Fibroblast of skin of right quadriceps (primary cell): ENCODE results near the gene GPSM1.

Experiments used
- DNase-seq: peaks from one replicate; pipeline ENCODE4 v3.0.0-alpha.2; 2013

GPSM1 gene

DNA sequence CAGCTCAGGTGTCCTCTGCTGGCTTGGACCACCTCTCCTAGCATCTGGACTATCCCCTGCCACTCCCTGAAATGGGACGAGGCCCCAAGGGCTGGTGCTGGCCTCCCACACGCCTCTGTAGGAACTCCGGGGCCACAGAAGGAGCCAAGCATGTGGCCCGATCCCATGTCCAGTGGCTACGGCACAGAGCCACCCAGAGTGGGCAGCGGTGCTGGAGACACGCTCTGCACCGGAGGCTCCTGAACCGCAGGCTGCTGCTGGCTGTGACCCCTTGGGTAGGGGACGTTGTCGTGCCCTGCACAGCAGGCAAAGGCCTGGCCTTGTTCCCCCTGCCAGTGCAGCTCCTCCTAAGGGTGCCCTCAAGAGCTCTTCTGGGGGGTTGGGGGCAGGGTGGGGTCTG lies 52.6 kb downstream of the GPSM1 start:
- no peak for DNase-seq

DNA sequence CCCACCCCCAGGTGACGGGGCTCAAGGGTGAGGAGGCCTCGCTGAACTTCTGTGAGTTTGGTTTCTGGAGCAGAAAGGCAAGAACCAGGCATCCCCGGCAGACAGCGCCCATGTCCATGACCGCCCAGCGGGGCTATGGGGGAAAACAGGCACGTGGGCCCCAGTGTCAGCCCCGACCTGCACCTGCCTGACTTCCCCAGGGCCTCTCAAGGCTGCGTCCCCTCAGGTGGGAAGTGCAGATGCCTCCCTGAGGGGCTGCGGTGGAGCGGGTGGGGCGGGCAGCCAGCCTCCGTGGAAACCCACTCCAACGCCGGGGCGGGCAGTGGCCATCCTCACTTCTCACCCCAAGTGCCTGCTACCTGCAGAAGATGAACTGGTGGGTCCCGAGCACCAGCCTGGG lies 53.0 kb downstream of the GPSM1 start:
- no peak for DNase-seq

DNA sequence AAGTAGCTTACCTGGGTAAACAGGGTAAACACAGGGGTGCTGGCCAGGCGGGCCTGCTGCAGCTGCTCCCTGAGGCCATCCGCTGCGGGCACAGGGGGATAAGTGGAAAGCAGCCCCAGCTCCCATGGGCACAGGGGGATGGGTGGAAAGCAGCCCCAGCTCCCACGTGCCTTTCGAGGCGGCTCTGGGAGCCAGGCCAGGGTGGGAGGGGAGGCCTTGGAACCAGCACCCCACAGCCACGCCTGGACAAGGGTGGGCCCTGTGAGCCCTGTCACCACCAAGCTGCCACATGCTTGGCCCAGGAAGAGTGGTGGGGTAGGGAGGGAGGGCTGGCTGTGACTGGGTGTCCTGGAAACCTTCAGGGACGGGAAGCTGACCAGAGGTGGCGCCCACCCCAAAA lies 54.0 kb downstream of the GPSM1 start:
- no peak for DNase-seq

DNA sequence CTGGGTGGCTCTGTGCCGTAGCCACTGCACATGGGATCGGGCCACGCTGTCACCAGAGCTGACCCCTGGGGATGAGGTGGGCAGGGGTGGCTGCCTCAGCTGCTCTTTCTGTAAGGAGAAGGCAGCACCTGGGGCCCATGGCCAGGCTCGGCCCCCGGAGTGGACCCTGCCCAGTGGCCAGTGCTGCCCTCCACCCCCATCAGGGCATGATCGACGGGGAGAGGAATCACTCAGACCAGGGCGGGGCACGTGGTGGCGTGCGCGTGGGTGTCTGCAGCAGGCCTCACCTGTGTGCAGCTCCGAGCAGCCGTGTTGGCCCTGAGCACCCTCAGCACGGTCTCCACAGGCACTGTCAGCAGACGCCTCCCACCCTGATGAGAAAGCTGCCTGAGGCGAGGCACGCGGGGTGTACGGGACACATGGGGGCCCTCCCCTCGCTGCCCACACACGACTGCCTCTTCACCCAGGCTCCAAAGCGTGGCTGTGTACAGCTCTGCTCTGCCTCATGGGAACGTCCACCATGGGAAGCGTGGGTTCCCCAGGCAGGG lies 54.7 kb downstream of the GPSM1 start:
- no peak for DNase-seq

DNA sequence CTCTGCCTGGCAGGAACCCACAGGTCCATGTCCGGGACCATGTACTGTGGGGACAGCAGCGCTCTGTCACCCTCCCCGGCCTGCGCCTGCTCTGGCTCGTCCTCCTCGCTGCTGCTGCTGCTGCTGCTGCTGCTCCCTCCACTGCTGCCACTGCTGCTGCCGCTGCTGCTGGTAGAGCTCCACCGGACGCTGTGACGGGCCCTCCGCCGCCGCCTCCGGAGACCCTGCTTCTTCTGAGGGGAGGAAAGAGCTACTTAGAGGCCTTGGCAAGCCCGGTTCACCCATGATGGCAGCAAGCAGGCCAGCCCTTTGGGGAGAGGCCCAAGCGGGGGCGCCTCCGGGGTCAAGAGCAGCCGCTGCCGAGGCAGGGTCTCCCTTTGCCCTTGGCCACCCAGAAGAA lies 56.1 kb downstream of the GPSM1 start:
- DNase-seq: no peak

DNA sequence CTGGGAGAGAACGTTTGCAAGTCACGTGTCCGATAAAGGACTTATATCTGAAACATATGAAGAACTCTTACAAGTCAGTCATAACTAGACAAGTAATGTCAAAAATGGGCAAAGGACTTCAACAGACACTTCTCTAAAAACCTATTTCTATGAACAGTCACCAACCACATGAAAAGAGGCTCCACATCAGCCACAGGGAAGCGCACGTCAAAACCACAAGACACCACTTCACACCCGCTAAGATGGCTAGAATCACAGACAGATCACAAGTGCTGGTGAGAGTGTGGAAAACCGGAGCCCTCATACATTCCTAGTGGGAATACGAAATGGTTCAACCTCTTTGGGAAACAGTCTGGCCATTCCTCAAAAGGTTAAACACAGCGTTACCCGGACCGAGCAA lies 57.7 kb downstream of the GPSM1 start:
- DNase-seq: no peak

DNA sequence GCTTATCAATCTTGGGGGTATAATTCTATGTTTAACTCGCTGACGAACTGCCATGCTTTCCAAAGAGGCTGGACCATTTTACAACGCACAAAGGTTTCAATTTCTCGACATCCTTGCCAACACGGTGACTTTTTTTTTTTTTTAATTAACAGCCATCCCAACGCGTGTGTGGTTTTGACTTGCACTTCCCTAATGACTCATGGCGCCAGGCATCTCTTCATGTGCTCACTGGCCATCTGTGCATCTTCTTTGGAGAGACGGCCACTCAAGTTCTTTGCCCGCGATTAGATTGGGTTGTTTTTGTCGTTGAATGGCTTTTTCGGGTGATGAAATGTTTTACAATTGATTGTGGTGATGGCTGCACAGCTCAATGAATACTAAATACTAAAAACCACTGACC lies 58.7 kb downstream of the GPSM1 start:
- DNase-seq: no peak

DNA sequence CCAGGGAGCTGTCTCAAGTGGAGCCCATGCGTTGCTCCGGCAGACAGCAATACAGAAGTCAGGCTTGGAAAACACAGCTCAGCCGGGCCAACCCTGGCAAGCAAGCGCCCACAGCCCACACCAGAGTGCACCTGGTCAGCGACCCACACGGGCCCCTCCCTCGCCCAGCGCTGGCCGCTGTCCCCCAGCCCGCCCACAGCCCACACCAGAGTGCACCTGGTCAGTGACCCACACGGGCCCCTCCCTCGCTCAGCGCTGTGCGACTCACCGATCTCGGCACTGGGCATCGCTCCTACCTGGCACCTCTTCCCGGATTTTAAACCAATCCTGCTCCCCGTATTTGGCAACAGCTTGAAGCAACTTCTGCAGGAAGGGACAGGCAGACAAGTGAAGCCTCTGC lies 59.9 kb downstream of the GPSM1 start:
- no peak for DNase-seq

DNA sequence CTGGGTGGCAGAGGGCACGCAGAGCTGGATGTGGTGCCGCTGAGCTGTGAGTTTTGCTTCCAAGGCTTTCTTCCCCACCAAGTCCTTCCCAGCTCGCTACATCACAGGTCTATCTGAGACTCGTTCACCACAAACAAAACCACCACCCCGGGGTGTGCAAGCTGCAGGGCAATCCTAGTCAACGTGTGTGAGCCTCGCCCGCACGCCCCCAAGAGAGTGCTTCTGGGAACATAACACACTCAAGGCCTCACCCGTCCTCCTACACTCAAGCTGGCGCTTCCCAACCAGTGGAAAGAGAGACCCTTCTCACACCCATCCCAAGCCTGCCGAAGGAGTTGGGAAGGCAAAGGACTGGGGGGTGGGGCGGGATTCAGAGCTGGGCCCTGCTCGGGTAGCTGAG lies 62.1 kb downstream of the GPSM1 start:
- no peak for DNase-seq

DNA sequence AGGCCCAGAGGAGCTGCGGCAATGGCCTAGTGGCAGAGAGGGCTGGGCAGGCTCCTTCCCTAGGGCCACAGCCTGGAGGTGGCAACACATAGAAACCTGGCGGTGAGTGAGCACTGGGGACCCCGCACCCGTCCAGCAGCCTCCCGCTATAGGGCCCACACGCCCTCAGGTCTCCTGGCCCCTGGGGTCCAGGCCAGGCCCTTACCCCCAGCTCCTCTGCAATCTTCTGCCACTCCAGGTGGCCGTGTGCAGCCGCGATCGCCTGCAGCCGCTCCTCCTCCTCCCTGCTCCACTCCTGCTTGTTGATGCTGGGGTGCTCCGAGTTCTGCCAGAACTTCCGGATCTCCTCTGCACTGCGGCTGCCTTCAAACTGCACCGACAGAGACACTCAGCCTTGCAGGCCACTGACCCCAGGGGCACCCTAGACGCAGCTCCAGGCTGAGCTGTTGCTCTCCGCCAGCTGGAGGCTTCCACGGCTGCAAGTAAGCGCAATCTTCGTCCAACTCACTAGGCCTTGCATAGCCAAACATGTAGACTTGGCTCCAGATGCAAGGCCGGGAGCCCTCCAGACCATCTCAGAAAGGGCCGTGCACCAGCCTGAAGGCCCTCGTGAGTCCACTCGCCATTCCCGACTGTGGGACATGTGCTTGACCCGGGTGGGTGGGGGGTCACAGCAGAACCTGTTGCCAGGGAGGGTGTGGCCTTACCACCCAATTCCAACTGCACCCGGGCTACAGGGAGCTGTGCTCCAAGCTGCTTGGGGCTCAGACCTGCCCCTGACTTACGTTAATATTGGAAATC lies 64.6 kb downstream of the GPSM1 start:
- no peak for DNase-seq

DNA sequence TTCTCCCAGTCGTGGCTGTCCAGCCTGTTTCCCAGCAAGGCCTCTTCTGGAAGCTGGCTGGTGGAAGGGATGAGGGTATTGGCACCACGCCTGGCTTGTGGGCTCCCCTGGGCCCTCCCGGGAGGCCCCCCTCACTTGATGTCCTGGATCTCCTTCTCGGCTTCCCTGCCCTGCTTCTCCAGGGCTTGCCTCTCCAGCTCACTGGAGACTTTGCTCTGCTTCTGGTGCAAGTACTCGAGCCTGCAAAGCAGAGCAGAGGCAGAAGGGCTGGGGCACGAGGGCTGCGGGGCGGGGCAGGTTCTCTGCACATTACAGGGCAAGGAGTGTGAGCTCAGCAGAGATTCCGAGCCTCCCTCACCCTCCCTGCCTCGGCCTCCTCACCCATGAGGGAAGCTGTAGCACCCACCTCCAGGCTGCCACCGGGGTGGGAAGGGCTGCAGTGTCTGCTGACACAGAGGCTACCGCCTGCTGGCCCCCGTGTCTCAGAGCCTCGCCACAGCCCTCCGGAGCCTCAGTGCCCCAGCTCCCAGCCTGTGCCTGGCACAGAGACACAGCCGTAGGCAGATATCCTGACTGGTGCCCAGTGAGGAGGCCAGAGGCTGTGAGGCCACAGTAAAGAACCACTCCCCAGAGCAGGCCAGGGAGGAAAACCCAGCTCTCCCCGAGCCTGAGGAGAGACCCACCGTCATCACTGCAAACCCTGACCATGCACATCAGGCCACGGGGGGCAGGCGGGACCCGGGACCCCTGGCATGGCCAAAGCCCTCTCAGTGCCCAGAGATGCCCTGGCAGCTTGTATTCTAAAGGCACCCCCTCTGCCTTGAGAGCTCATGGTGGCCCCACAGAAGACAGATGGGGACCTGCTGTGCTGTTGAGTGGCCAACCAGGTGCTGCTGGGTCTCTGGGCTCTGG lies 65.5 kb downstream of the GPSM1 start:
- no peak for DNase-seq

DNA sequence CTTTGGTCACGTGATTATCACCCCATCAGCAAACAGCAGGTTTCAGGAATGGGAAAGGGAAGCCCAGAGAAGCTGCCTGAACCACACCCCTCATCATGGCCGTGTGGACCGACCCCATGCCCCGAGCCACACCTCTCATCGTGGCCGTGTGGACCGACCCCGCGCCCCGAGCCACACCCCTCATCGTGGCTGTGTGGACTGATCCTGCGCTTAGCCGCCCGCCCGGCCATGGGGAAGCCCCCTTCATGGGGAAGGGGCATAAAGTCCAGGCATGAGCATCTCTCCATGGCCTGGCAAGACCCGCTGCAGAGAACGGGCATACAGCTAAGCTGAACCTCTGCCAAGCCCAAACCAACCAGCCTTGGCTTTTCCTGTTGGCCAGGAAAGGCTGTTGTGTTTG lies 66.2 kb downstream of the GPSM1 start:
- no peak for DNase-seq

DNA sequence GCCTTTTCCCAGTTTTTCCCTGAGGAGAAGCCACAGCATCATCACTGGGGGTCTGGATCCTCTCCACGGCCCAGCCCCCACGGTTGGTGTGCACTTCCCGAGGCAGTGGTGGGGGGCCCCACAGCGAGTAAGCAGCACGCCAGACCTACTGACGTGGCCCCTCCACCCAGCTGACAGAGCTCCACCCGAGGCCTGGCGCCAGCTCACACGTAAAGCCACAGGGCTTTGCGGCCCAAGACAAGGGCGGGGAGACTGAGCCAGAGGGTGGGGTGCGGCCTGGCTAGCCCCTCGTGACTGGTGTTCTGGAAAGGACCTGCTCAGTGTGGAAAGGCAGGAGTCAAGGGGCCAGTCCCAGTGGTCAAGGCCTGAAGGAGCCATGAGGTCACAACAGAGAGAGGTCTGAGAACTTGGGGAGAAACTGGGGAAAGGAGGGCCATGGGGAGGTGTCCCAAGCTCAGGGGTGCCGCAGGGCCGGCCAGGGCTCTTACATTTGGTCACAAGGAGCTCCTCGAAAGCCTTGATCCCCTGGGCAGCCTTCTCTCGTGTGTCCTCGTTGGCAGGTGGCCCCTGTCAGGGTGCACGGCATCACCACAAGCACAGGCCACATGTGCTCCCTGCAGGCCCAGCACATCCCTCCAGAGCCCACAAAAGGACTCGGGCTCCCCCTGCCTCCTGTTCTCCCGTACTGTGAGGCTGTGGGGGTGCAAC lies 67.1 kb downstream of the GPSM1 start:
- DNase-seq: no peak

DNA sequence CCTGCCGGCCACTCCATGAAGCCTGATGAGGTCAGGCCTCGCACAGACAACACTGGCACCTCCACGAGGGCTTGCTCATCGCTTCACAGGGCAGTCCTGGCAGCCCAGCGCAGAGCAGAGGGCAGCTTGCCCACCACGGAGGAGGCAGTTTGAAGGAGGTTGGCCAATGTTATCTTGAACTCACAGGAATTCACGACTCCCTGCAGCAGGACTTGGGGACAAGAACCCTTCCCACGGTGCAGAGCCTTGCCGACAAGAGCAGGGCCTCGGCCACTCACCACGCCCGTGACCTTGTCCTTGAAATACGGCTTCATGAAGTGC lies 67.6 kb downstream of the GPSM1 start:
- no peak for DNase-seq

DNA sequence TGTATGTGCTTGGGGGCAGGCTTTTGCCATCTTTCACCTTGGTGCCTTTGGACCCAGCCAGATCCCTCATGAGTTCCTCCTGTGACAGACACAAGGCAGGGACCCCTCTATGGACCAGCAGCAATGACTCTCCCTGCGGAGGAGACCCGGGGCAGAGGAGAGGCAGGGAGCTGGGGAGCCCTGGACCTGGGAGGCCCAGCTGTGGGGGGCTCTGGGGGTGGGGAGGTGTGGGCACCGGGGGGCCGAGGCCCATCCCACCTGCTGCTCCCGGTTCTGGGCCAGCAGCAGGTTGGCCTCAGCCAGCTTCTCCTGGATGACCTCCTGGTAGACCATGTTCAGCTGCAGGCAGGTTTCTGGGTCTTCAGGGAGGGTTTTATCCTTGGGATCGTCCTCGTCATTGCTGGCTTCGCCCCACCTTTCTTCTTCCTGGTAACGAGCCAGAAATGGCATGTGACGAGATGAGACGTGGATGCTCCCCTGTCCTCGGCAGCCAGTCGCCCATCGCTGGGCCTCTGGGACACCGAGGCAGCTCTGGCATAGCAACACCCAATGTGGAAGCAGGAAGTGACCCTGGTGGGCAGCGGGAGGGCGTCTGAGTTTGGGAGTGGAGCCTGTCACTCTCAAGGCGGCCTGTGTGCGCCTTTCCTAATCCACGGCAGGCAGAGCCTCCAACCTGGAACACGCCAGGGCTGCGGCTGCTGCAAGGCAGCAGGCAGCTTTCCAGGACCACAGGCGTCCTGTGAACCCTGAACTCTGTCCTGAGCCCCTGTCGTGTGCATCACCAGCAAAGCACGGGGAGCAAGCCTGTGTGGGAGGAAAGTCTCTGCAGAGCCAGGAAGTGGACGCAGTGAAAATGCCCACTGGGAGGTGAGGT lies 68.2 kb downstream of the GPSM1 start:
- DNase-seq: no peak

DNA sequence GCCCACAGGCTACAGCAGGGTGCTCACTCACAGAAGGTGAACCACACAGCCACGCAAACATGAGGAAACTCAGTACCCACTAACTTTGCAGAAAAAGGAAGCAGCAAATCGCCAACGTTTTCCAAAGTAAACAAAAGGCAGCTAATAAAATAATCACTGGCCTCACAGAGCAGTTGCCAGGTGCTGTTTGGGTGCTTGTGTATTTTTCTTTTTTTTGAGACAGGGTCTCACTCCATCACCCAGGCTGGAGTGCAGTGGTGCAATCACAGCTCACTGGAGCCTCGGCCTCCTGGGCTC lies 68.8 kb downstream of the GPSM1 start:
- no peak for DNase-seq

DNA sequence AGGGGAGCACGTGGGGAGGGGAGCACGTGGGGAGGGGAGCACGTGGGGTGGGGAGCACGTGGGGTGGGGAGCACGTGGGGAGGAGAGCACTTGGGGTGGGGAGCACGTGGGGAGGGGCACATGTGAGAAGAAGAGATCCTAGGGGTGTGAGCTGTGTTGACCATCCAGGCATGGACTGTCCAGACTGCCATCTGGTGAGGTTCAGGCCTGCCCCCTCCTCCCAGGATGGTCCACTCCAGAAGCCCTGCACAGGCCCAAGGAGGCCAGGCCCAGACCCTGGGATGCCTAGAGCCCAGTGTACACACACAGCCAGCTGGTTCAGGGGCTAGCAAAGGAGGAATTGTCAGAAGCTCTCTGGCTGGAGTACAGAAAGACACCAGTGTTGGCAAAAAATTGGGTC lies 70.3 kb downstream of the GPSM1 start:
- no peak for DNase-seq

DNA sequence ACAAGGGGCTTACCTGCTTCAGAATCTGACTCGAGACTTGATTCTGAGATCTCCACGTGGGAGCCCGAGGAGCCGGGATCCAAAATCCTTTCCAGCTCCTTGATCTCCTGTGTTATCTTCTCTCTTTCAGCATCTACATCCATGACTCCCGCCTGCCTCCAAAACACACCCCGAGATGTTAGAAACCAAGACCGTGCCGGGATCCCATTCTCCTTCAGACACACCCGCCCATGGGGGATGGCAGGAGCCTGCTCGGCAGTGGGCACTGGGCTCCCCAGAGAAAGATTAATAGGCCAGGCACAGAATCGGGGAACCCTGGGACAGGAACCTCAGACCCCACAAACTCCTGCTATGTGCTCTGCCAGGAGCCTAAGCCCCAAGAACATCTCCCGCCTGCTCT lies 70.9 kb downstream of the GPSM1 start:
- DNase-seq: no peak

DNA sequence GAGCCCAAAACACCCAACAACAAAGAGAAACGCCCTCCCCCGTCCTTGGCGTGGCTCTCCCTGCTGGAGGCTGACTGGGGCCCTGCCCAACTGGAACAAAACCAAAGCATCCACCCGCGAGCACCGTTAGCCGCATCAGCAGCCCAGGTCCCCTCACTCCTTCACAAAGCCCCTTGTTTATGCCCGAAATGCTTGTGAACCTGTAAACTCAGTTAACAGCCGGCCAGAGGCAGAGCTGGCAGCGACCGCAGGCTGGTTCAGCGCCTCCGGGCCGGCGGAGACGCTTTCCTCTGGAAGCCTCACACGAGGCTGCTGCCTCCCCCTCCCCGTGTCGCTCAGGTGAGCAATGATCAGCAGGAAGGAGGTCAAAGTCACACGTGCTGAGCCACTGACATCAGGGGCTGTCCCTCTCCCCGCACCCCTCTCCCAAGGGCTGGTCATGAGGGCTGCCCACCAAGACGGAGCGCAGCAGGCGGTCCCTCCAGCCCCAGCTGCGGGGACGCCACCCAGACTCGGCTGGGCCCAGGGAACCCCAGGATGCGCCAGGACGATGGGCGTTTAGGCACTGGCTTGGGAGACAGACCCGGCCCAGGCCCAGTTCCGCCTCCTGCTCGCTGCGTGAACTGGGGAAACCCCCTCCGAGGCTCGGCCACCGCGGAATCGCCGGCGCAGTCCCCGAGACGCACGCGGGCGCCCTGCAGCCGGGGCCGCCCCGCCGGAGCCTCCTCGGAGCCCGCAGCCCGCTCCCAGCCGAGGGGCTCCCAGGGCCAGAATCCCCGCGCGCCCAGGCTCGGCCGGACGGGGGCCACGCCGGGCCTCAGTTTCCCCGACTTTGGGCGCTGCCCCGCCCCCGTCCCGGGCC lies 72.1 kb downstream of the GPSM1 start:
- DNase-seq: no peak

DNA sequence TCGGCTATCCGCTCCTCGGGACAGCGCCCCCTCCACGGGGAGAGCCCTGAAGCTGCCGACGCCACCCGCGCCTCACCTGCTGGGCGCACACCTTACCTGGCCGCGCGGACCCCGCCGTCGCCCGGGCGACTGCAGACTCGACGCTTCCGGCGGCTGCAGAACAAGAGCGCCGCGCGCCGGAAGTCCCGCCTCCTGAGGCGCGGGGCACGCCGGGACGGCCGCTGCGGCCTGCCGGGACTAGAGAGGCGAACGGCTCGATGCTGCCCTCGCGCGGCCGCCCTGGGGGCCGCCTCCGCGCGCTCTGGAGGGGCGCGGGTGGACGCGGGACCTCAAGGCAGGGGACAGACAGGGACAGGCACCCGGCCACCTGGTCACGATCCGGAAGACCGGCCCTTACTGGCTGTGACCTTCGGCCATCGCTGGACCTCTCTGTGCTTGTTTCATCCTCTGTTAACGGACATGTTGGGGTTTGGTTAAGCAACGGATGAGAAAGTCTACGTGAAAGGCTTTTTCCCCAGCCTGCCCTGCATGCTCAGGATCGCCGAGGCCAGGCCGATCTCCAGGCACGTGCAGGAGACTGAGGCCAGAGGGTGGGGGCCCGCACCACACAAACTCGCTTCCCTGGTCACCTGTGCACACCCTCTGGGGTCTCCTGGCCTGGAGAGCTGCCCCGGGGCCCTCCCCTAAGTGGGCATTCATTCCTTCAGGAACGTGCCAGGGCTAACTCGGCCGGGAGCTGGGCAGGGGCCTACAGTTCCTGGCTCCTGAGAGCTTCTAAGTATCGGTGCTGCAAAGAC lies 72.9 kb downstream of the GPSM1 start, which contains the start of gene SNAPC4:
SNAPC4 (minus strand) TSS at position 133 of the 797 bp plus-strand sequence. CDS start 1,742 bp downstream, outside the sequence.
- DNase-seq: peak; percentile 82
